ENCODE measurements around the gene GJD4.

The GJD4 gene

DNA sequence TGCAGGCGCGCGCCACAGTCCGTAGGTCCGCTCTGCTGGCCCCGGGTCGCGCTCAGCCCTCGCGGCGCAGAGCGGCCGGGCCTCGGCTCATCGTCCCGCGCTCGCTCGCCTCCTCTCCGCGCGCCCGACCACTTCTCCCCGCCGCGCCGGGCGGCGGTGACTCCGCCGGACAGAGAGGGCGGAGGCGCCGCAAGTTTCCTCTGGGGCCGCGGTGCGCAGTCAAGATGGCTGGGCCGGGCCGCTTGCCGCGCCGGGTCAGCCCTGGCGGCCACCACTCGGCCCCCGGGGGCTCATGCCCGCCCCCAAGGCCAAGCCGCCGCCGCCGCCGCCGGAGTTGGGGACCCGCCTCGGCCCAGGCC lies 36.5 kb downstream of the GJD4 start:
- TF ChIP-seq PAX5 (IDR thresholded peaks at IDR 0.05; ENCODE audit: insufficient read depth, low read length, severe bottlenecking) (no peak), SPI1 (IDR thresholded peaks at IDR 0.05; ENCODE audit: low read depth, low read length) (no peak), POLR2AphosphoS5 (IDR thresholded peaks at IDR 0.05; ENCODE audit: low read depth, low read length) (no peak), POLR2A (IDR thresholded peaks at IDR 0.05; ENCODE audit: low read depth, low read length) (no peak), POU2F2 (IDR thresholded peaks at IDR 0.05; ENCODE audit: low read depth, low read length) (no peak), TAF1 (IDR thresholded peaks at IDR 0.05; ENCODE audit: low read depth, low read length) (no peak)
- no peak for FAIRE-seq
- peak; percentile 32 for DNase-seq (ENCODE audit: insufficient read length, low spot score)

DNA sequence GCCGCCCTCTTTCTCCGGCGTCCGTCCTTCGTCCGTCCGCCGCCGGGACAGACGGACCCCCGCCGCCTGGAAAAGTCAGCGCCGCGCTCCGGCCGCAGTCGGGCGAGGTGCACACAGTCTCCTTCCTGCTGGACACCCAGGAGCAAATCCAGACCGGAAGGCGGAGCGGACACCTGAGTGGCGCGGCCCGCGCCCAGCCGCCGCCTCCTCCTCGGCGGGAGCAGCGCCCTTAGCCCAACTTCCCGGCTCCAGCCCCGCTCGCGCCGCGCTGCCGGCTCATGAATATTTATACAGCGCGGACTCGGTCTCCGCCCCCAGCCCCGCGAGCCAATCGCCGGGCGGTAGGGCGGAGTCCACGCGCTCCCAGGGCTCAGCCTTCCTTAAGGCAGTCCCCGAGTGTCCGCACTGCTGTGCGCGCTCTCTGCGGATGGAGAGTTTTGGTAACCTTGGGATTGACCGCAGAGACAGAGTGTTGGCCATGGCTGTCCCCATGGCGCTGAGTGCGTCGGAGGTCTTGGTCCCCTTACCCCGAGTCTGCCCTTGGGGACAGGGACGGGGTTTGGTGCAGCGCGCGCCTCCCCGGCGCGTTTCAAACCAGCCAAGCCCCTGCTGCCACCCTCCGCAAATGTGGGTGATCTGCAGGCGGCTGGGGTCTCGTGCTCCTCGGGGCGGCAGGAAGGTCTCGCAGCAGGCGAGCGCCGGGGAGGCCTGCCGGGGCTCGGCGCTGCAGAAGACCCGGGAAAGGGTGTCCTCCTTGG lies 37.1 kb downstream of the GJD4 start, which contains the start of gene FZD8:
Gene FZD8, minus strand, starts transcription at position 262 of the 758 bp plus-strand sequence. CDS start 867 bp downstream, outside the sequence.
- no peak for TF ChIP-seq POLR2AphosphoS5 (IDR thresholded peaks at IDR 0.05; ENCODE audit: low read depth, low read length)
- TF ChIP-seq POU2F2 (IDR thresholded peaks at IDR 0.05; ENCODE audit: low read depth, low read length) = peak; percentile 91; the same call in 1 of the 2 replicates
- no peak for TF ChIP-seq POLR2A (IDR thresholded peaks at IDR 0.05; ENCODE audit: low read depth, low read length)
- DNase-seq (ENCODE audit: insufficient read length, low spot score) = peak; percentile 80
- FAIRE-seq = peak; percentile 62

DNA sequence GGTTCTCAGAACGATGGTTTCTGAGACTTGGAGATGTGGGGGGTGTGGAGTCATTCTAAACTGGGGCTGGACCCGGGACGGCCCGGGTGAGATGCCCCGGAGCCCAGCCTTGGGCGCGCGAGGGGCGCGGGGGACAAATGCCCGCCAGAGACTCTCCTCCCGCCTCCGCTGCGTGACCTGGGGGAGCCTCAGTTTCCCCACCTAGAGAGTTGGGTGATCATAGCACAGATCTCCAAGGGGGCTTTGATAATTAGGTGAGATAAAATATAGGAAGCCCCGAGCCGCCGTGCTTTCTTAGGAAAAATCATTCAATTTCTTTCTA lies 37.6 kb downstream of the GJD4 start:
- FAIRE-seq (no peak), DNase-seq (ENCODE audit: insufficient read length, low spot score) (no peak)
- TF ChIP-seq POLR2AphosphoS5 (IDR thresholded peaks at IDR 0.05; ENCODE audit: low read depth, low read length) (no peak), POU2F2 (IDR thresholded peaks at IDR 0.05; ENCODE audit: low read depth, low read length) (no peak), SPI1 (IDR thresholded peaks at IDR 0.05; ENCODE audit: low read depth, low read length) (no peak), TAF1 (IDR thresholded peaks at IDR 0.05; ENCODE audit: low read depth, low read length) (no peak), POLR2A (IDR thresholded peaks at IDR 0.05; ENCODE audit: low read depth, low read length) (no peak), PAX5 (IDR thresholded peaks at IDR 0.05; ENCODE audit: insufficient read depth, low read length, severe bottlenecking) (no peak)

DNA sequence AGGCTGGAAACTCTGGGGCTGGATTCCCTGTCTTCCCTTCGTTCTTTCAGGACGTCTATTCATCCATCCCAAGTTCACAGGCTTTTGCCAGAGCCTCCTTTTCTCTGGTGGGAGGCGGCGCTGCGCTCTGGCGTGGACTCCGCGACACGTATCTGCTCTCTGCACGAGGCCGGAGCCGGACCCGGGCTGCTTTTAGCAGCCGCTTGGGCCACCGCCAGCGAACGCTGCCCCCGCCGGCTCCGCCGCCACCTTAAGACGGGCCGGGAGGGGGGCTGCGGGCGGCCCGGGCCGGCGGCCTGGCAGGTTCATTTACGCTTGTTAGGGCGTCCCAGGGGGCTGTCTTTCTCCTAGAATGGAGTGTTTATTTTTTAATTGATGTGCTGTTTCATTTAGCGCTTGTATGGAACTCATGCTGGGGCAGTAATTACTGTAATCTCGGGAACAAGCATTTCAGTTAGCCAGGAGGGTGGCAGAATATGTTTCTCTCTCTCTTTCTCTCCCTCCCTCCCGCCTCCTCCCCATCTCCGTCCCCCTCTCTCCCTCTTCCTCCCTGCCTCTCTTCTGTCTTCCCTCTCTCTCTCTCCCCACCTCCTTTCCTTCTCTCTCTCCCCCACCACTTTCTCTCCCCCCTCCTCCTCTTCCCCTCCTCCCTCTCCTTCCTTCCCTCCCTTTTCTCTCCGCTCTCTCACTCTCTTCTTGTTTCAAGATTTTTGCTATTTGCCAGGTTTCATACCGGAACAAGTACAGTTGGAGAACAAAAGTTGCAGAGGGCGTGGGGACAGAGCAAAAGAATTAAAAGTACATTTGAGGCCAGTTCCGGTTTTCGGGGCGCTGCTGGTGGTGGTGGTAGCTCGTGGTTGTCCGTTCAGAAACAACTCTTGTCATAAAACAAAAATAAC lies 38.3 kb downstream of the GJD4 start:
- TF ChIP-seq SPI1 (IDR thresholded peaks at IDR 0.05; ENCODE audit: low read depth, low read length) (peak; percentile 56), POLR2A (IDR thresholded peaks at IDR 0.05; ENCODE audit: low read depth, low read length) (no peak)
- FAIRE-seq (no peak), DNase-seq (ENCODE audit: insufficient read length, low spot score) (peak; percentile 24)

DNA sequence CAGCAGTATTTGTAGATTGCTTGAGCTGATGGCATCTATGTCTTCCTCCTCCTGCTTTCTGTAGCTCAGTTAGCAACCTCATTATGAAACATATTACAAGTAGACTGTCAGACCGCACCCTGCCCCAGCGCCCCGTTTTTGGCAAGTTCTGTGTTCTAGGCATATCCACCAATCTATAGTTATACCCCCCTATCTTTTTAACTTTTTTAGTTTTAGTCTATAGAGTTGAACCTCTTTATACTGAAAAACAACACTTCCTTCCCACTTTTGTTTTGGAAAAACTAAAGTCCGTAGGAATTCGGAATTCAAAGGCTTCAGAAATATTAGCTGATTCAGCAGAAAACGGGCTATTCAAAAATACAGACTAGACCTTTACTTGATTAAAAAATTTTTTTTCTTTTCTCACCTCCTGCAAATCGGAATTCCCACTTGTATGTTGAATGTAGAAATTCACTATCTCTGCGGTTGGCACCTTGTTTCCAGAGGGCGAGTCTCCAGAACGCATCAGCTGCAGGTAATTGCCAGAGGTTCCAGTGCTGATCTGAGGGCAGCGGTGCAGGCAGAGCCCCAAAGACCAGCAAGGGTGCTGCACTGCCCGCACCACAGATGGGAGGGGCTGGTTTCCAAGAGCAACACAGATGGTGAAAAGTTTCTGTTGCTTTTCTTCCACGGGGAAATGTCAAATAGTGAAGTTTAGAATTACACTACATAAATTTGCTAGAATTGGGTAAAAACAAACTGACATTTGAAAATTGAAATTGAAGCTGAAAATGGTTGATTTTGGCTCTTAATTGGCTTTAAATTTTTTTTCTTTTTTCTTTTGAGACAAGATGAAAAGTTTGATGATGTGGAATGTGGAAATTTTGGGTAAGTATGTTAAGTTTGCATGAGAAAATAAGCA lies 39.2 kb downstream of the GJD4 start:
- FAIRE-seq (peak; percentile 61), DNase-seq (ENCODE audit: insufficient read length, low spot score) (no peak)
- no peak for TF ChIP-seq POLR2AphosphoS5 (IDR thresholded peaks at IDR 0.05; ENCODE audit: low read depth, low read length)

- DNase-seq (ENCODE audit: insufficient read length, low spot score) = no peak
- no peak for TF ChIP-seq POU2F2 (IDR thresholded peaks at IDR 0.05; ENCODE audit: low read depth, low read length)
- TF ChIP-seq PAX5 (IDR thresholded peaks at IDR 0.05; ENCODE audit: insufficient read depth, low read length, severe bottlenecking) = no peak
- no peak for TF ChIP-seq POLR2AphosphoS5 (IDR thresholded peaks at IDR 0.05; ENCODE audit: low read depth, low read length)
- no peak for TF ChIP-seq TAF1 (IDR thresholded peaks at IDR 0.05; ENCODE audit: low read depth, low read length)
- no peak for TF ChIP-seq SPI1 (IDR thresholded peaks at IDR 0.05; ENCODE audit: low read depth, low read length)
- no peak for TF ChIP-seq POLR2A (IDR thresholded peaks at IDR 0.05; ENCODE audit: low read depth, low read length)
- FAIRE-seq = no peak
Observed at GRCh38 chr10:35650894-35651293, 45.8 kb downstream of the GJD4 start.

- no peak for TF ChIP-seq SPI1 (IDR thresholded peaks at IDR 0.05; ENCODE audit: low read depth, low read length)
- TF ChIP-seq POLR2A (IDR thresholded peaks at IDR 0.05; ENCODE audit: low read depth, low read length) = no peak
- no peak for TF ChIP-seq POU2F2 (IDR thresholded peaks at IDR 0.05; ENCODE audit: low read depth, low read length)
- TF ChIP-seq TAF1 (IDR thresholded peaks at IDR 0.05; ENCODE audit: low read depth, low read length) = no peak
- no peak for TF ChIP-seq POLR2AphosphoS5 (IDR thresholded peaks at IDR 0.05; ENCODE audit: low read depth, low read length)
- no peak for TF ChIP-seq PAX5 (IDR thresholded peaks at IDR 0.05; ENCODE audit: insufficient read depth, low read length, severe bottlenecking)
- DNase-seq (ENCODE audit: insufficient read length, low spot score) (no peak), FAIRE-seq (no peak)
Observed at GRCh38 chr10:35652824-35653223, 47.7 kb downstream of the GJD4 start.

DNA sequence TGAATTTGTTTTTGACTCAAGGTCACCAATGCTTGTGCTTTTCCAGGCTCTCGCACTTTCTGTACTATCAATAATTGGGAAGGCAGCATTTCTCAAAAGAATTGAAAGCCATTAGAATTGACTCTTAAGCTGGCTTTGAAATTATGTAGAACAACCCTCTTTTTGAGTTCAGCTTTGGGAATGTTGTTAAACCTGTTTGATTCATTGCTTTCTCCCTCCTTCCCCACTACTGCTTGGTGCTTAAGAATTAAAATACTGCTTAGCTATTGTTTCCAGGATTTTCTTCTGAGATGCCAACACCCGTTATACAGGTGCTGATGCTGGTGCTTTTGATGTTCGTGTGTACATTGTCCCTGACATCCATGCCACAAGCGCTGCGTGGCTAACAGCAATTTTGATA lies 52.5 kb downstream of the GJD4 start:
- DNase-seq (ENCODE audit: insufficient read length, low spot score) (no peak), FAIRE-seq (no peak)
- TF ChIP-seq POLR2A (IDR thresholded peaks at IDR 0.05; ENCODE audit: low read depth, low read length) (no peak), SPI1 (IDR thresholded peaks at IDR 0.05; ENCODE audit: low read depth, low read length) (no peak), TAF1 (IDR thresholded peaks at IDR 0.05; ENCODE audit: low read depth, low read length) (no peak), POLR2AphosphoS5 (IDR thresholded peaks at IDR 0.05; ENCODE audit: low read depth, low read length) (no peak), POU2F2 (IDR thresholded peaks at IDR 0.05; ENCODE audit: low read depth, low read length) (no peak), PAX5 (IDR thresholded peaks at IDR 0.05; ENCODE audit: insufficient read depth, low read length, severe bottlenecking) (no peak)
